IPS DF 4.7 (cell line): Measurements from ENCODE around the gene AP2A2.
"Not testable (repeated sequence)": the region's sequence is repeated elsewhere in the genome, so short reads cannot be mapped to it uniquely, and the experiment has no call there.

ENCODE experiments used
- DNase-seq: peaks from one replicate; pipeline ENCODE4 v3.0.0-alpha.2; 2013; ENCODE audit warnings: low spot score; ENCODE audit errors: extremely low read depth

AP2A2 gene

GRCh38 chr11:953512-953911, 27.8 kb downstream of the AP2A2 start:
- DNase-seq: no peak

GRCh38 chr11:954392-955153, 28.9 kb downstream of the AP2A2 start:
- no peak for DNase-seq

- DNase-seq: no peak
These were observed 29.7 kb downstream of the AP2A2 start for GRCh38 chr11:955154-956063.

- DNase-seq: no peak
These were observed 31.7 kb downstream of the AP2A2 start for GRCh38 chr11:957212-957920.

- DNase-seq: no peak
These were observed 32.4 kb downstream of the AP2A2 start for GRCh38 chr11:958101-958500.

GRCh38 chr11:959027-959426, 33.4 kb downstream of the AP2A2 start:
- DNase-seq: no peak

- DNase-seq: no peak
These were observed 33.9 kb downstream of the AP2A2 start for GRCh38 chr11:959608-960007.

GRCh38 chr11:961310-961920, 35.7 kb downstream of the AP2A2 start:
- DNase-seq: not testable (repeated sequence)

- DNase-seq: no peak
These were observed 36.3 kb downstream of the AP2A2 start for GRCh38 chr11:961921-962320.

- DNase-seq: no peak
These were observed 37.0 kb downstream of the AP2A2 start for GRCh38 chr11:962688-963087.

GRCh38 chr11:963852-964251, 38.2 kb downstream of the AP2A2 start:
- no peak for DNase-seq

- DNase-seq: no peak
These were observed 39.6 kb downstream of the AP2A2 start for GRCh38 chr11:965206-965775.

- no peak for DNase-seq
These were observed 42.5 kb downstream of the AP2A2 start for GRCh38 chr11:967995-968751.

- no peak for DNase-seq
These were observed 43.2 kb downstream of the AP2A2 start for GRCh38 chr11:968822-969221.

- DNase-seq: no peak
These were observed 44.1 kb downstream of the AP2A2 start for GRCh38 chr11:969651-970205.

GRCh38 chr11:970319-970871, 44.7 kb downstream of the AP2A2 start:
- no peak for DNase-seq

- no peak for DNase-seq
These were observed 45.5 kb downstream of the AP2A2 start for GRCh38 chr11:971092-971690.

- DNase-seq: no peak
These were observed 46.2 kb downstream of the AP2A2 start for GRCh38 chr11:971731-972365.
